ENCODE data around the gene CCDC177.

DNA sequence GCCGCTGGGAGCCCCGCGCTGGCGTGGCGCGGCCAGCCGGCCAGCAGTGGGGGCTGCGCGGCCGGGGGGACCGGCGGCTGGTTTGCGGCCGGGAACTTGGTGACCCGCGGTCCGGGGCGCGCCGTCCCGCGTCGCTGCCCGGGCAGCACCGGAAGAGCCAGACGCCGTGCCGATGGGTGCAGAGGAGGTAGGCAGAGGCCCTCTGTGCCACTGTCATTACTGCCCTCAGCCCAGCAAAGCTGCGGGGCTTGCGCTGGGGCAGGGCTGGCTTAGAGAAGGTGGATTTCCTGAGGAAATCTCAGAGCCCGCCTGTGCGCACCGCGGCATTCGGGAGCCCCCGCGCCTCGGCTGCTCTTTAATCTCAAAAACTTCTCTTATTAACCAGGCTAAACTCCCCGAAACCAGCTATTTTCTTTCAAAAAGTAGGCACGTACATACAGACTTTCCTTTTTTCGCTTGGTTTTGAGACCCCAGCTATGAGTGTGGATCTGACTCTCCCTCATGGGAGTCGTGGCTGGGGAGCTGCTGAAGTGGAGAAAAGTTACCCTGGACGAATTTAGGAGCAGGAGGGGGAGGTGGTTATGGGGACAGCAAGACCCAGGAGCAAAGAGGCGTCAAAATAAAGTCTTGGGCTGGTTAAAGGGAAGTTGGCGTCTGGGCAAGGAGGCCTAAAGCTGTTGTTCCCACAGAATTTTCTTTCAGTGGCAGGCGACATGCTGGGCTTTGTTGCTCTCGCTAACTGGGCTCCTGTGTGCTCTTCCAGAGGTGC is 37.5 kb upstream of the CCDC177 start:
- TF ChIP-seq, protein P1, sequence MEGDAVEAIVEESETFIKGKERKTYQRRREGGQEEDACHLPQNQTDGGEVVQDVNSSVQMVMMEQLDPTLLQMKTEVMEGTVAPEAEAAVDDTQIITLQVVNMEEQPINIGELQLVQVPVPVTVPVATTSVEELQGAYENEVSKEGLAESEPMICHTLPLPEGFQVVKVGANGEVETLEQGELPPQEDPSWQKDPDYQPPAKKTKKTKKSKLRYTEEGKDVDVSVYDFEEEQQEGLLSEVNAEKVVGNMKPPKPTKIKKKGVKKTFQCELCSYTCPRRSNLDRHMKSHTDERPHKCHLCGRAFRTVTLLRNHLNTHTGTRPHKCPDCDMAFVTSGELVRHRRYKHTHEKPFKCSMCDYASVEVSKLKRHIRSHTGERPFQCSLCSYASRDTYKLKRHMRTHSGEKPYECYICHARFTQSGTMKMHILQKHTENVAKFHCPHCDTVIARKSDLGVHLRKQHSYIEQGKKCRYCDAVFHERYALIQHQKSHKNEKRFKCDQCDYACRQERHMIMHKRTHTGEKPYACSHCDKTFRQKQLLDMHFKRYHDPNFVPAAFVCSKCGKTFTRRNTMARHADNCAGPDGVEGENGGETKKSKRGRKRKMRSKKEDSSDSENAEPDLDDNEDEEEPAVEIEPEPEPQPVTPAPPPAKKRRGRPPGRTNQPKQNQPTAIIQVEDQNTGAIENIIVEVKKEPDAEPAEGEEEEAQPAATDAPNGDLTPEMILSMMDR (IDR thresholded peaks at IDR 0.05) = no peak
- no peak for TF ChIP-seq POLR2A (IDR thresholded peaks at IDR 0.05)

Measured in right lobe of liver (tissue), 4 donors.